HG03025 (cell line): ENCODE measurements around the gene NUMBL.
"Not testable (repeated sequence)": the region's sequence is repeated elsewhere in the genome, so short reads cannot be mapped to it uniquely, and the experiment has no call there.

Experiments
- ATAC-seq: cut with Tn5 transposase; IDR thresholded peaks from one replicate; pipeline ENCODE4 v1.9.1; 2021; ENCODE audit warnings: mild to moderate bottlenecking, moderate library complexity; ENCODE audit not compliant: unreplicated experiment, low FRiP score

The NUMBL gene

DNA sequence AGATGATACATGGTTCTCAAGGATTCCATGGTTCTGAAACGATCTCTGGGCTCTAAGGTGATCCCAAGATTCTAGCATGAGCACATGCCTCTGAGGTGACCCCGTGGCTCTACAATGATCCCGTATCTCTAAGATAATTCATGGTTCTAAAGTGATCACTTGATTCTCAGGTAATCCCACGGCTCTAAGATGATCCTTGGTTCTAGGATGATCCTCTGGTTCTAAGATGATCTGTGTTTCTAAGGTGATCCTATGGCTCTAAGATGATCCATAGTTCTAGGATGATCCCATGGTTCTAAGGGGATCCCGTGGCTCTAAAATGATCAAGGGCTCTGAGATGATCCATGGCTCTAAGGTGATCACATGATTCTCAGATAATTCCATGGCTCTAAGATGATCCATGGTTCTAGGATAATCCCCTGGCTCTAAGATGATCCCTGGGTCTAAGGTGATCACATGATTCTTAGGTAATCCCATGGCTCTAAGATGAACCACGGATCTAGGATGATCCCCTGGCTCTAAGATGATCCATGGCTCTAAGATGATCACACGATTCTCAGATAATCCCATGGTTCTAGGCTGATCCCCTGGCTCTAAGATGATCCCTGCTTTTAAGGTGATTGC, 21.3 kb downstream of the NUMBL start:
- no peak for ATAC-seq

DNA sequence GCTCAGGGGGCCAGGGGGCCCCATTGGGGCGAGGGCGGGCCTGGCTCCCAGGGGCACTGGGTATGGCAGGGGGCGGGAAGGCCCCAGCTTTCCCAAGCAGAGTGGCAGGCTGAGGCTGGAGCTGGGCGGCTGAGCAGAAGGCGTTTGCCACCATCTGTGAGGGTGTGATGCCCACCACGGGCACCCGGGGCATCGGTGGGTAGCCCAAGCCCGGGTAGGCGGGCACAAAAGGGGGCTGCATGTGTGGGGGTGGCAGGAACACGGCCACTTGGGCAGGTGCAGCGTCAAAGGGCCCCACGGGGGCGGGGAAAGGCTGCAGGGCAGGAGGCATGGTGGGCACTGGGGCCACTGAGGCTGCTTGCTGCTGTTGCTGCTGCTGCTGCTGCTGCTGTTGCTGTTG, 22.8 kb downstream of the NUMBL start:
- ATAC-seq: no peak

DNA sequence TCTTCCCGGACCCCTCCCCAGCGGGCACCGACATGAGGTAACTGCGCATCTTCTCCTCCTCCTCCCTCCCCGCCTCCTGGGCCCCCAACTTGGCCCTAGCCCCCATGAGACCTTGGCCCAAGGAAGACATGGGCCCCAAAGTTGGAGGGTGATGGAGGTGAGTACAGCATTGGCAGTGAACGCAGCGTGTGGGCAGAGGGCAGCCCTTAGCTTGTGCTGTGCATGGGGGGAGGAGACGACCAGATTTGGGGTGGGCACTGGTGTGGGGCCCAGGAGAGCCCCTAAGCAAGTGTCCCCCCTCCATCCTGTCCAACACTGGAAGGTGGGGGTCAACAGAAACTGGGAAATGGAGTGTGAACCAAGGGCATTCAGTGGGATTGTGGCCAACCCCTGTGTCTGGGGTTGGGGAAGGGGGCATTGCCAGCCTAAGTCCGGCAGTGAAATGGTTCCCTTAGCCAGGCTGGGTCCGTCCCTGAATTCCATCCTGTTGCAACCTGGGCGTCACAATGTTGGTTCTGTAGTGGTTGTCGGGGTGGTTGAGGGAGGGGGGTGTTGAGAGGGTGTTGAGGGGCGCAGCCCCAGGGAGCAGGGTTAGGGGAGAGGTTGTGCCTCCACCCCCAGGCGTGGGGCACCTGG, 23.5 kb downstream of the NUMBL start:
- no peak for ATAC-seq

DNA sequence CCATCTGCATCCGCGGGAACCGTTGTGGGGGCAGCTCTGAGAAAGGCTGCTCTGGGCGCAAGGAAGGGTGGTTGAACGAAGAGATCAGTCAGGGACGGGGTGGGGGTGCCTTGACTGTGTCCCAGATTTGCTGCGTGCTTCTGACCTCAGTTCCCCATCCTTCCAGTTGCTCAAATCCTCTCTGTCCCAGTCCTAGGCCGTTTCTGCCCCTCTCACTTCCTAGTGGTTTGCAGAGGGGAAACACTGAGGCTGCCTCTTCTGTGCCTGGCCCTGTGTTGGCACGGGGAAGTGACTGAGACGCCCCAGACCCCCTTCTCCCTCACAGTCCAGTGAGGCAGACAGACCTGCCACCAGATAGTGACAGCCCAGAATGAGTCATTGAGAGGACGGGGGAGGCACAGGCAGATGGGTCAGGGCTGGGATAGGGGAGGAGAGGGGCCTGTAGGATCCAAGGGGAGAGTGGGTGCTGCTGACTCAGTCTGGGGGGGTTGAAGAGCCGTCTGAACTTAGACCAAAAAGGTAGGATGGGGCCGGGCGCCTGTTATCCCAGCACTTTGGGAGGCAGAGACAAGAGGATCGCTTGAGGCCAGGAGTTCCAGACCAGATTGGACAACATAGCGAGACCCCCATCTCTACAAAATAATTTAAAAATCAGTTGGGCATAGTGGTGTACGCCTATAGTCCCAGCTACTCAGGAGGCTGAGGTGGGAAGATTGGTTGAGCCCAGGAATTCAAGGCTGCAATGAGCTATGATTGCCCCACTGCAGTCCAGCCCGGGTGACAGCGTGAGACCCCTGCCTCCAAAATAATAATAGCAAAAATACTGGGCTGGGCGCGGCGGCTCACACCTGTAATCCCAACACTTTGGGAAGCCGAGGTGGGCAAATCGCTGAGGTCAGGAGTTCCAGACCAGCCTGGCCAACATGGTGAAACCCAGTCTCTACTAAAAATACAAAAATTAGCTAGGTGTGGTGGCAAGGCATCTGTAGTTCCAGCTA, 26.5 kb downstream of the NUMBL start:
- ATAC-seq: no peak

DNA sequence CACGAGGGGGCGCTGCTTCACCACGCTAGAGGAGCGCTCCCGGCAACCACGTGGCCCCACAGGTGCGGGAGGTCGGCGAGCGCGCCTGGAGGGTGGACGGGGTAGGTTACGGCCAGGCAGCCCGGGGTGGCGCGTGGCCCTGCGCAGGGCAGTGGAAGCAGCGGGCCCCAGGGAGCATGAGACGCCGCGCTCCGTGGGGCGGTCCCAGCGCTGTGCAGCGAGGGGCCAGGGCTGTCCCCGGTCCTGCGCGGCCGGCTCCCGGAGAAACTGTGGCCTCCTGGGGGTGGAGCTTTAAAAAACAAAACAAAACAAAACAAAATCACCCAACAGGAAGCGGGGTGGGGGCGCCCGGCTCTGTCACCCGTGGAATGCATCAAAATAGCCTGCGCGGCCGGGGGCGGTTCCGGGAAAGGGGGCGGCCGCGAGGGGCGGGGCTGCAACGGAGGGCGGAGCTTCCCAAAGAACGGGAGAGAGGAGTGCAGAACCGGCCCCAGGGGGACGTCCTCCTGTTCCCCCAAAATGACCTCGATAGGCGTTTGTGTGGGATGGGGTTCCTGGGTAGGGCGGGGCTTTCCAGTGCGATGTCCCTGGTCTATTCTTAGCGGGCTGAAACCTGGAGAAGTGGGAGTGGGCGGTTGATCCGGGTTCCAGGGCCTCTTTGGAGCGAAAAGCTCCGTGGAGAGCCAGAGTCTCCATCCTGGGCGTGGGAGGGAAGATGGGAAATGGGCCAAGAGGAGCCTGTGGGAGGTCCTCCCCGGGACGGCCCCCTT, 27.3 kb downstream of the NUMBL start:
- peak; percentile 64 for ATAC-seq

DNA sequence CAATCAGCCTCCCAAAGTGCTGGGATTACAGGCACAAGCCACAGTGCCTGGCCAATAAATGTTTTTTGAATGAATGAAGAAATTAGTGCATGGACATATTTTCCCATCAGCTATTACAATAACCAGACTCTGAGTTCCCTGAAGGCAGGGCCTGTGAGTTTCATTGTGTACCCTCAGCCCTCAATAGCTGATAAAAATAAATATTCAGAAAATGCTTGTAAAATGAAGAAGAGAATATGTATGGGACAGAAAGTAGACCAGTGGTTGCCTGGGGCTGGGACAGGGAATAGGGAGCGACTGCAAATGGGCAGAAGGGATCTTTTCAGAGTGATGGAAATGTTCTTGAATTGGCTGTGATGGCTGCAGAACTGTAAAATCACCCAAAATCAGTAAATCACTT, 28.8 kb downstream of the NUMBL start:
- no peak for ATAC-seq

DNA sequence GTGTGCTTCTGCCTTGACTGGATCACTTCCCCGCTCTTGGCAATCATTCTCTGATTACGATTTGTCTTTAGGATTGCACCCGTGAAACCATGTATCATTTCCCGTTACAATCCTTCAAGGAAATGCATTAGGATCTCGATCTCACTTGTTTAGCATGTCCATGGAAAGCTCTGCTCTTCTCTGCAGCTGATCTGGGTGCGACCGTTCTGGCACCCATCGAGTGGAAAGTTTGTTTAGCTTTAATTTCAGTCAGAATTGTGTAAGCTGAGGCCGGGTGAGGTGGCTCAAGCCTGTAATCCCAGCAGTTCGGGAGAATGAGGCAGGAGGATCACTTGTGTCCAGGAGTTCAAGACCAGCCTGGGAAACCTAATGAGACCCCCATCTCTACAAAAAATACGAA, 30.9 kb downstream of the NUMBL start:
- ATAC-seq: no peak

DNA sequence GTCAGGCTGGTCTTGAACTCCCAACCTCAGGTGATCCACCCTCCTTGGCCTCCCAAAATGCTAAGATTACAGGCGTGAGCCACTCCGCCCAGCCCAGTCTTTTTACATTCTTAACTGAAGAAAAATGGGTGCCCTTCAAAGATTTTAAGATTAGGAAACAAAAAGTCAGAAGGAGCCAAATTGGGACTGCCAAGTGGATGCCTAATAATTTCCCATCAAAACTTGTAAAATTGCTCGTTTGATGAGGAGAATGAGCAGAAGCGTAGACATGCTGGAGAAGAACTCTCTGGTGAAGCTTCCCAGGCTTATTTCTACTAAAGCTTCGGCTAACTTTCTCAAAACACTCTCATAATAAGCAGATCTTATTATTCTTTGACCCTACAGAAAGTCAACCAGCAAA, 31.3 kb downstream of the NUMBL start:
- ATAC-seq: no peak

DNA sequence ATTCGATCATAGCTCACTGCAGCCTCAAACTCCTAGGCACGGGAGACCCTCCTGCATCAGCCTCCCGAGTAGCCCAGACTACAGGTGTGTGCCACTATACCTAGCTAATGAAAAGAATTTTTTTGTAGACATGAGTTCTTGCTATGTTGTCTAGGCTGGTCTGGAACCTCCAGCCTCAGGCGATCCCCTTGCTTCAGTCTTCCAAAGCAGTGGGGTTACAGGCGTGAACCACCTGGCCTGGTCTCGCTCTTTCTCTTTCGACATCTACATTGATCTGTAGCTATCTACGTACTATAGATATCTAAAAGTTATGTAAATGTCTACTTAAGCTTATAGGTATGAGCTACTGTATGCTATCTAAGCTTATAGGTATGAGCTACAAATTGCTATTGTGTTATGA, 32.4 kb downstream of the NUMBL start:
- no peak for ATAC-seq

DNA sequence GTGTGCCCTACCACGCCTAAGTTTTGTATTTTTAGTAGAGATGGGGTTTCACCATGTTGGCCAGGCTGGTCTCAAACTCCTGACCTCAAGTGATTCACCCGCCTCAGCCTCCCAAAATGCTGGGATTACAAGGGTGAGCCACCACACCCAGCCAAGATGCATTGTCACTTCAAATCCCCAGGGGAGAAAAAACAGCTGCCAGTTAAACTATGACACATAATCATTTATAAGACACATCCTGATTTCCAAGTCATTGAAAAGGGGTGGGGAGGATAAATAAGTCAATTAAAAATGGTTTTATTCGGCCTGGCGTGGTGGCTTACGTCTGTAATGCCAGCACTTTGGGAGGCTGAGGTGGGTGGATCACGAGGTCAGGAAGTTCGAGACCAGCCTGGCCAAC, 34.8 kb downstream of the NUMBL start:
- ATAC-seq: not testable (repeated sequence)

DNA sequence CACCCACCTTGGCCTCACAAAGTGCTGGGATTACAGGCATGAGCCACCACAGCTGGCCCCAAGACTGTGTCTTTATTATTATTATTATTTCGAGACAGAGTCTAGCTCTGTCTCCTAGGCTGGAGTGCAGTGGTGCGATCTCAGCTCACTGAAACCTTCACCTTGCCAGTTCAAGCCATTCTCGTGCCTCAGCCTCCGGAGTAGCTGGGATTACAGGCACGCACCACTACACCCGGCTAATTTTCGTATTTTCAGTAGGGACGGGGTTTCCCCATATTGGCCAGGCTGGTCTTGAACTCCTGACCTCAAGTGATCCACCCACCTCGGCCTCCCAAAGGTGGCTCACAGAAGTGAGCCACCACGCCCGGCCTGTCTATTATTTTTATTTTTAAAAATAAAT, 38.1 kb downstream of the NUMBL start:
- not testable (repeated sequence) for ATAC-seq

DNA sequence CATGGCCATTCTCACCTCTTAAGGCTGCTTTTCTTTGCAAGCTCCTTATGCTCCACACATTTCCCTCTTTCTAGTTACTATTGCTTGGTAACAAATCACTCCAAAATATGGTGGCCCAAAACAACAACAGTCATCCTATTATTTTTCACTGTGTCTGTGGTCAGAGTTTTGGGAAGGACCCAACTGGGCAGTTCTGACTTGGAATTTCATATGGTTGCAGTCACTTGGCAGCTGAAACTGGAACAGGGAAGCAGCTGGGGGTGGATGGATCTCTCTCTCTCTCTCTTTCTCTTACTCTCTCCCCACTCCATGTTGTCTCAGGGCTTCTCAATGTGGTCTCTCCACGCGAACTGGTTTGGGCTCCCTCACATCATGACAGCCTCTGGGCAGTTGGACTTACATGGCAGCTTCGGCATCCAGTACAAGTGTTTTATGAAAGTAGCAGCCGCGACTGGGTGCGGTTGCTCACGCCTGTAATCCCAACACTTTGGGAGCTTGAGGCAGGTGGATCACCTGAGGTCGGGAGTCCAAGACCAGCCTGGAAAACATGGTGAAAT, 39.6 kb downstream of the NUMBL start:
- no peak for ATAC-seq

DNA sequence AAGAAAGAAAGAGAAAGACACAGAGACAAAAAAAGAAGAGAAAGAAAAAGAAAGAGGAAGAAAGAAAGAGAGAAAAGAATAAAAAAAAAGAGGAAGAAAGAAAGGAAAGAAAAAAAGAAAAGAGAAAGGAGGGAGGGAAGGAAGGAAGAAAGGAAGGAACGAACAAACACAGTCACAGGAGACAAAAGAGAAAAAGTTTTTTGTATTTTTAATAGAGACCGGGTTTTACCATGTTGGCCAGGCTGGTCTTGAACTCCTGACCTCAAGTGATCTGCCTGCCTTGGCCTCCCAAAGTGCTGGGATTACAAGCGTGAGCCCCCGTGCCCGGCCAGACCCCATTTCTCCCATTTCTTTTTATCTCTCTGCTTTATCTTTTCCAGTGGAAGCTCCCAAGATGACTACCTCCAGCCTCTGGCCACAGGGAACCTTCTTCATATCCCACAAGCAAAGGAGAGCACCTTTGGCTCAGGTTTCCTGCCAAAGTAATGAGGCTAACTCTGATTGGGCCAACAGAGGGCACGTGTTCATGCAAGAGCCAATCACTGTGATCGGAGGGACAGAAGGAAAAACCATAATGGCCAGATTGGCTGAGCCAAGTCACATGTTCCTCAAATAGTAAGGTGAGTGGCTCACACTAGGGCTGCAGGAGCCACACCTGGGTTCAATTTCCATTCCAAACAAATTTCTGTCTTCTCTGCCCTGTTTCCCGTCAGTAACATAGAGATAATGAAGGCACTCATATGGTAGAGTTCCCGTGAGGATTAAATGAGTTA, 40.4 kb downstream of the NUMBL start:
- not testable (repeated sequence) for ATAC-seq

DNA sequence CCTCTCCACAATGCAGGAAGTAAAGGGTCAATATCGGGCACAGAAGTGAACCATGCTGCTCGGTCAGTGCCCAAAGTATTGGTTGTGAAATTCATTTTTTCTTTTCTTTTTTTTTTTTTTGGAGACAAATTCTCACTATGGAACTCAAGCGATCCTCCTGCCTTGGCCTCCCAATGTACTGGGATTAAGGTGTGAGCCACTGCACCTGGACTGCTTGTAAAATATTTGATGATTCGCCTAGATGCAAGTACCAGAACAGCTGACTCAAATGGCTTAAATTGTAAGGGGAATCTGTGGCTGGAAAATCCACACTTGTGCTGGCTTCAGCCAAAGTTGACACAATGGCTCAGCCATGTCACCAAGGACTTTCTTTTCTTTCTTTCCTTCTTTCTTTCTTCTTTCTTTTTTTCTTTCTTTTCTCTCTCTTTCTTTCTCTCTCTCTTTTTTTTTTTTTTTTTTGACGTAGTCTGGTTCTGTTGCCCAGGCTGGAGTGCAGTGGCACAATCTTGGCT, 43.7 kb downstream of the NUMBL start:
- ATAC-seq: no peak

DNA sequence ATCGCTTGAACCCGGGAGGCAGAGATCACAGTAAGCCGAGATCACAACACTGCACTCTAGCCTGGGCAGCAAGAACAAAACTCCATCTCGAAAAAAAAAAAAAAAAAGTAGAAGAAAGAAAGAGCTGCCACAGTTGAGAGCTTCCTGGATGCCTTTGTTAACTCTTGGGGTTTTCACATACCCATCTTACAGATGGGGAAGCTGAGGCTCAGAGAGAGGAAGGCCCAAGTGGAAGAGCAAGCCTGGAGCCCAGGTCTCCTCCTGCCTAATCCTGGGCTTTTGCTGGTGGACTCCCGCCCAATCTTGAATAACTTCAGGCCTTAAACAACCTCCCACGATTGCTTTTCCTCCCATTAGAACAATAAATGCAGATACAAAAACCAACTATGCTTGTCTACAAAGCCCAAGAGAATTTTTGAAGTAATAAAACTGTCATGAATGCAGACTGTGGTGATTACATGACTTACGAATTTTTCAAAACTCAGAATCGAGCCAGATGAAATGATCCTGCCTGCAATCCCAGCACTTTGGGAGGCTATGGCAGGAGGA, 47.6 kb downstream of the NUMBL start:
- ATAC-seq: no peak

DNA sequence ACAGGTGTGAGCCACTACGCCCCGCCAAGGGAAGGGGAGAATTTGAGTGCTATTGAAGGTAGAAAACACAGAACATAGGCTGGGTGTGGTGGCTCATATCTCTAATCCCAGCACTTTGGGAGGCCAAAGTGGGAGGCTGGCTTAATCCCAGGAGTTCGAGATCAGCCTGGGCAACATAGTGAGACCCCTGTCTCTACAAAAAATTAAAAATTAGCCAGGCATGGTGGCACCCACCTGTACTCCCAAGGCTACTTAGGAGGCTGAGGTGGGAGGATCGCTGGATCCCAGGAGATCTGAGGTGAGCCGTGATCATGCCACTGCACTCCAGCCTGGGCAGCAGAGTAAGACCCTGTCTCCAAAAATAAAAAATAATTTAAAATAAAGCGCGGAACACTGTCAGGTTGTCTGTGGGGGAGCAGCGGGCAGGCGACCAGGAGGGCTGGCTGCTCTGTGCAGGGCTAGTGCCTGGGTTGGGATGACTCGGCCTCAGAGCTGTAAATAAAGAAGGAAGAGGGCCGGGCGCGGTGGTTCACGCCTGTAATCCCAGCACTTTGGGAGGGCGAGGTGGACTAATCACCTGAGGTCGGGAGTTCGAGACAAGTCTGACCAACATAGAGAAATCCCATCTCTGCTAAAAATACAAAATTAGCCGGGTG, 48.3 kb downstream of the NUMBL start:
- ATAC-seq: no peak

DNA sequence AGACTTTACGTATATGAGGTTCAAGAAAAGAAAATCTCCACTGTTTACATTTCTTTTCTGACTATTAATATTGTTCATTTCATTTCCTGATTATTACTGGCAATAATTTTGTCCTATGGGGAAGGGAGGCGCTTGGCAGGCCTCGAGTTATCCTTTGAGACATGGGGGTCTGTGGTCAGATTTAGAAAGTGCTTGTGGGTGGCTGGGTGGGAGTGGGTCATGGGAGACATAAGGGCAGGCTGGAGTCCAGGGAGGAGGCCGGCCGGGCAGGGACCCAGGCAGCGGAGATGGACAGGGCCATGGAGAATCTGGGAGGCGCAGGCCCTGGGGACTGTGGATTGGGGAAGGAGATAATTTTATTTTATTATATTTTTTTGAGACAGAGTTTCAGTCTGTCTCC, 49.2 kb downstream of the NUMBL start:
- ATAC-seq: no peak

DNA sequence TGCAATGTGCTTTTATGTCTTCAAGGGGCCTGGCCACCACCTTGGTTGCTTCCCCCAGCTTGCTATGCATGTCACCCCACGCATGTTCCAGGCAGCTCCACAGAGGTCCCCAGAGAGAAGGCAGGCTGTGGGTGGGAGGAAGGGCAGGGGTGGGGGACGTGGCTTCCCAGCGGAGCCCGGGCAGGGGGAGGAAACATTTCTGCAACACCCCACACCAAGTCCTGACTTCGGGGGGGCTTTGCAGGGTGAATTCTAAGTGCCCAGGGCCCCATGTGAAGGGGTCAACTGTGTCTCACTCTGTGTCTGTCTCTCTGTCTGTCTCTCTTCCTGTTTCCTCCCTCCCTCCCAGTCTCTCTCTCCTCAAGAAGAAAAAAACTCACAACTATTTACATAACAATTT, 49.7 kb downstream of the NUMBL start:
- ATAC-seq: no peak

DNA sequence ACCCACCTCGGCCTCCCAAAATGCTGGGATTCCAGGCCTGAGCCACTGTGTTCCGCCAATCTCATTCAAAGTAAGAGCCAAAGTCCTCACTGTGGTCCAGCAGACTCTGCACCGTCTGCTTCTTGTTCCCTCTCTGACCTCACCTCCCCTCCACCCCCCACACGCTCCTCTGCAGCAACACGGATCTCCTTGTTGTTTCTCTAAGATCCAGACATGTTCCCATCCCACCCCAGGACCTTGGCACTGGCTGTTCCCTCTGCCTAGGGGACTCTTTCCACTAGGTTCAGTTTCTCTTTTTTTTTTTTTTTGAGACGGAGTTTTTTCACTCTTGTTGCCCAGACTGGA, 50.8 kb downstream of the NUMBL start:
- ATAC-seq: no peak
